ENCODE measurements around the gene WDR31.

DNA sequence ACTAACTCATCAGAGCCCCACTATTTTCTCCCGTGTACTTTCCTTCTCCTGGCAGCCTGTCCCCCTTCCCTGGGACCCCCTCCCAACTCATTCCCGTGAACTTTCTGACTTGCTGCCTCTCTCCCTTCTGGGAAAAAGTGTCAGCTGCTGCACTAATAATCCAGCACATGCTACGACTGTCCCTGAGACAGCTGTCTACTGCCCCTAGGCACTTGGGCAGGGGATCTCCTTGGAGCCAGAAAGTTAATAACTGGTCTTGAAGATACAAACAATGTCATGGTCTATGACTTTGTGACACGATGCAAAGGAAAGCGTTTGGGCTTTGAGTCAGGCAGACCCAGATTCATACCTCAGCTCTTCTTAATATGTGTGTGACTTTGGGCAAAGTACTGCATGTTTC is 26.8 kb downstream of the WDR31 start:
- TF ChIP-seq ELF4 (IDR thresholded peaks at IDR 0.05) = no peak
- TF ChIP-seq BHLHE40 (IDR thresholded peaks at IDR 0.05; ENCODE audit: borderline replicate concordance) = no peak
- TF ChIP-seq ZNF384 (IDR thresholded peaks at IDR 0.05) = no peak
- no peak for TF ChIP-seq FOXK2 (IDR thresholded peaks at IDR 0.05)
- no peak for TF ChIP-seq SP1 (IDR thresholded peaks at IDR 0.05)
- TF ChIP-seq NFRKB (IDR thresholded peaks at IDR 0.05) = no peak
- TF ChIP-seq, protein P1, sequence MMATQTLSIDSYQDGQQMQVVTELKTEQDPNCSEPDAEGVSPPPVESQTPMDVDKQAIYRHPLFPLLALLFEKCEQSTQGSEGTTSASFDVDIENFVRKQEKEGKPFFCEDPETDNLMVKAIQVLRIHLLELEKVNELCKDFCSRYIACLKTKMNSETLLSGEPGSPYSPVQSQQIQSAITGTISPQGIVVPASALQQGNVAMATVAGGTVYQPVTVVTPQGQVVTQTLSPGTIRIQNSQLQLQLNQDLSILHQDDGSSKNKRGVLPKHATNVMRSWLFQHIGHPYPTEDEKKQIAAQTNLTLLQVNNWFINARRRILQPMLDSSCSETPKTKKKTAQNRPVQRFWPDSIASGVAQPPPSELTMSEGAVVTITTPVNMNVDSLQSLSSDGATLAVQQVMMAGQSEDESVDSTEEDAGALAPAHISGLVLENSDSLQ (IDR thresholded peaks at IDR 0.05) = no peak
- no peak for TF ChIP-seq FOXA1 (IDR thresholded peaks at IDR 0.05)
- TF ChIP-seq FOXM1 (IDR thresholded peaks at IDR 0.05; ENCODE audit: borderline replicate concordance) = no peak
- TF ChIP-seq SUZ12 (IDR thresholded peaks at IDR 0.05) = no peak
- TF ChIP-seq ARNT (IDR thresholded peaks at IDR 0.05) = no peak
